ENCODE measurements around the gene ZNF222.
A peak's percentile ranks its signal among the peaks of the same experiment; 100 is the strongest.

ZNF222 gene

GRCh38 chr19:44051650-44052402 lies 26.6 kb downstream of the ZNF222 start, which contains the start of gene ZNF223:
ZNF223 (plus strand) TSS chr19:44052036; CDS start chr19:44055177, 3,141 bp downstream.
- peak in 1 of 2 donors; percentile 35 for DNase-seq (ENCODE audit: extremely low read depth in 1 of 2, low read depth in 1 of 2)

- no peak for DNase-seq (ENCODE audit: extremely low read depth in 1 of 2, low read depth in 1 of 2)
These were observed 30.7 kb downstream of the ZNF222 start for GRCh38 chr19:44055870-44056269.

GRCh38 chr19:44059229-44059628 lies 34.0 kb downstream of the ZNF222 start:
- no peak for DNase-seq (ENCODE audit: extremely low read depth in 1 of 2, low read depth in 1 of 2)

DNA sequence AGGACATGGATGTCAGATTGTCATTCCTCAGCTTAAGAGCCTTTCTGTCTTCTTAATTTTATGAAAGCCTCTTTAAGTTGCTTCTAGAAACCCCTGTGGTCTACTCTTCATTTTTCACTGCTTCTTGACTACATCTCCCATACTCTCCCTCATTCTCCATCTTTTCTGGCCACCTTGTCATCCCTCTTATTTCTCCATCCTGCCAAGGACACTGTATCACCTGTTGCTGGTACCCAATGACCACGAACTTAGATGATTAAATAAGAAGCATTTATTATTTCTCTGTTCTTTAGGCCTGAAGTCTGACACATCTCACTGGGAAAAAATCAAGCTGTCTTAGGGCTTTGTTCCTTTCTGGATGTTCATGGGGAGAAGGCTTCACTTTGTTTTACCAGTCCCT lies 35.9 kb downstream of the ZNF222 start:
- no peak for DNase-seq (ENCODE audit: extremely low read depth in 1 of 2, low read depth in 1 of 2)

DNA sequence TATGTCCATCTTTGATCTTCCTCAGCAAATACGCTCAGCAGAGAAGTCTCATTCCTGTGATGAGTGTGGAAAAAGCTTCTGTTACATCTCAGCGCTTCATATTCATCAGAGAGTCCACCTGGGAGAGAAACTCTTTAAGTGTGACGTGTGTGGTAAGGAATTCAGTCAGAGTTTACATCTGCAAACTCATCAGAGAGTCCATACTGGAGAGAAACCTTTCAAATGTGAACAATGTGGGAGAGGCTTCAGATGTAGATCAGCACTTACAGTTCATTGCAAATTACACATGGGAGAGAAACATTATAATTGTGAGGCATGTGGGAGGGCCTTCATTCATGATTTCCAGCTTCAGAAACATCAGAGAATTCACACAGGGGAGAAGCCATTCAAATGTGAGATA lies 41.1 kb downstream of the ZNF222 start:
- no peak for DNase-seq (ENCODE audit: extremely low read depth in 1 of 2, low read depth in 1 of 2)

- no peak for DNase-seq (ENCODE audit: extremely low read depth in 1 of 2, low read depth in 1 of 2)
These were observed 44.2 kb downstream of the ZNF222 start for GRCh38 chr19:44069415-44069814.

GRCh38 chr19:44071824-44072542 lies 46.8 kb downstream of the ZNF222 start, which contains the start of gene ZNF284:
ZNF284 (plus strand) TSS chr19:44072159; CDS start chr19:44076390, 4,231 bp downstream.
- DNase-seq (ENCODE audit: extremely low read depth in 1 of 2, low read depth in 1 of 2) = peak; percentile 59 to 71

DNA sequence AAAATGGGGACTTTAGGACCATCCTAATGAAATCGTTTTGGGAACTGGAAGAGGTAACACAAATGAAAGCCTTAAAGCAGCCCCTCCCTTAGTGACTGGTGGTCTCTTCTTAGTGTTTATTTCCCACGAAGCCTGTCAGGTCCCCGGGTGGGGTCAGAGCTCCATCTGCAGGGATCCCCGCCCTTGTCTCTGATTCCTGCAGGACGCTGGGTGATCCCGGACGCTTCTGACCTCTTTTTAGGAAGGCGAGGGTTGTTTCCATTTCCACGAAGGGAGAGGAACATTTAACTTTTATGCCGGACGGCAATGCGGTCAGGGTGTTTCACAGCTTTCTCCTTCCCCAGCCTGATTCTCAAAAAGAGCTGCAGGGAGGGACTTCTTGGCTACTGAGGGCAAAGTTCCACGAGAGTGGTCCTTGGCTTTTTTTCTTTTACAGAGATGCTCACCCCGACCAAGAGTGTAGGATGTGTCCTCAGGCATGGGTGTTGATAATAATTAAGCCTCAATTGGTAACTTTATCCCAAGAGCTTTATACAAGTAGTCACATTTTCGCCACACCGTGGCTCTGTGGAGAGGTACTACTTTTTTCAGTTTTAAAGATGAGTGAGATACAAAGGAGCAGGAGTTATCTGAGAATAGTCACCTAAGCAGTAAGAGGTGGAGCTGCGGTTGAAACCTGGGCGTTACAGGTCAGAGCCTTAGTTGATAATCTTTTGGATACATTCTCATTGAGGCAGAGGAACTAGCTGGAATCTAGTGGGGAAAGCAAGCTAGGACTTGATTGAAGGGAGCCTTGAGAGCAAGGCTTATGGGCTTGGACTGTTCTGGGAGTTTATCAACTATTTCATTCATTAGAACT lies 47.6 kb downstream of the ZNF222 start:
- no peak for DNase-seq (ENCODE audit: extremely low read depth in 1 of 2, low read depth in 1 of 2)

- DNase-seq (ENCODE audit: extremely low read depth in 1 of 2, low read depth in 1 of 2) = no peak
These were observed 51.1 kb downstream of the ZNF222 start for GRCh38 chr19:44076325-44076724.

Measured in stimulated activated CD8-positive, alpha-beta memory T cell treated with anti-CD3 and anti-CD28 coated beads, Interleukin-7, amount 100 ng/mL, for 48 hours (primary cell).